HG02970 (cell line): ENCODE results near the gene NUDT1.
"Not testable (repeated sequence)": the region's sequence is repeated elsewhere in the genome, so short reads cannot be mapped to it uniquely, and the experiment has no call there.

Experiments
- ATAC-seq: cut with Tn5 transposase; IDR thresholded peaks from one replicate; pipeline ENCODE4 v1.9.1; 2021; ENCODE audit warnings: mild to moderate bottlenecking, moderate library complexity, moderate number of reproducible peaks; ENCODE audit not compliant: unreplicated experiment, low FRiP score

The NUDT1 gene

GRCh38 chr7:2261611-2262010 lies 19.6 kb downstream of the NUDT1 start:
- no peak for ATAC-seq

- ATAC-seq, result no peak
These were observed 21.1 kb downstream of the NUDT1 start for GRCh38 chr7:2263176-2263575.

GRCh38 chr7:2264158-2264557 lies 22.1 kb downstream of the NUDT1 start:
- no peak for ATAC-seq

DNA sequence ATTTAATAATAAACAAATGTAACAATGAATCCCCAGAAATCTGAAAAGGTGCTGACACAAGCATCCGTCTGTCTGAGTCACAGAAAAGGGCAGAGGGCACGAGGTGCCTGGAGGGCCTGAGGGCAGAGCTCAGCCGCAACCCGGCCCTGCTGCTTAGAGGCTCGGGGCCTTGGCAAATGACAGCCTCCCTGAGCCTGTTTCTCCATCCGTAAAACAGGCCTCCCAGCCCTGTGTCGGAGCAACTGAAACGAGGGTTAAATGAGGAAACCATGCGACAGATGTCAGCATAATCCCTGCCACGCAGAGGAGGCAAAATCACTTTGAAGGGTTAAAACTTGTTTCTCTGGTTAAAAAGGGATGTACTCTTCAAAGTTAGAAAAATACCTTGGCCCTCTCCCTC lies 24.9 kb downstream of the NUDT1 start:
- no peak for ATAC-seq

DNA sequence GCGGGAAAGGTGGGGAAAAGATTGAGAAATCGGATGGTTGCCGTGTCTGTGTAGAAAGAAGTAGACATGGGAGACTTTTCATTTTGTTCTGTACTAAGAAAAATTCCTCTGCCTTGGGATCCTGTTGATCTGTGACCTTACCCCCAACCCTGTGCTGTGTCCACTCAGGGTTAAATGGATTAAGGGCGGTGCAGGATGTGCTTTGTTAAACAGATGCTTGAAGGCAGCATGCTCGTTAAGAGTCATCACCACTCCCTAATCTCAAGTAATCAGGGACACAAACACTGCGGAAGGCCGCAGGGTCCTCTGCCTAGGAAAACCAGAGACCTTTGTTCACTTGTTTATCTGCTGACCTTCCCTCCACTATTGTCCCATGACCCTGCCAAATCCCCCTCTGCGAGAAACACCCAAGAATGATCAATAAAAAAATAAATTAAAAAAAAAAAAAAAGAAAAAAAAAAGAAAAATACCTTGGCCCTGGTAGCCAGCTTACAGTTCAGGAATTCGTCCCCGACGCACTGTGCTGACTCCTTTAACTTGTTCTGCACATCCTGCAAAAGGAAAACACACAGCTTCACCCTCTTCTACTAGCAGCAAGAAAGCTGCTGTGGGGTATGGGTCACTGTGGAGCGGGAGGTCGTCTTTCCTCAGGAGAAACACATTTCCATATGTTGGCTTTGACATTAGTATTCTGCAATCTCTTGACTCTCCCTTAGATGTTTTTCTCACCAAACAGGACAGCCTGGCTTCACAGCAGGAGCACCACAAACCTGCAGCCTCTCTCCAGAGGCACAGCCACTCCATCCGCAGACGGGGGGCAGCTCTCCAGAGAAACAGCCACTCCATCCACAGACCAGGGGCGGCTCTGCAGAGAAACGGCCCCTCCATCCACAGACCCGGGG lies 27.3 kb downstream of the NUDT1 start:
- not testable (repeated sequence) for ATAC-seq

- no peak for ATAC-seq
These were observed 28.0 kb downstream of the NUDT1 start for GRCh38 chr7:2269991-2270460.

- no peak for ATAC-seq
These were observed 28.5 kb downstream of the NUDT1 start for GRCh38 chr7:2270495-2270894.

- ATAC-seq, result no peak
These were observed 29.4 kb downstream of the NUDT1 start for GRCh38 chr7:2271273-2272026.

DNA sequence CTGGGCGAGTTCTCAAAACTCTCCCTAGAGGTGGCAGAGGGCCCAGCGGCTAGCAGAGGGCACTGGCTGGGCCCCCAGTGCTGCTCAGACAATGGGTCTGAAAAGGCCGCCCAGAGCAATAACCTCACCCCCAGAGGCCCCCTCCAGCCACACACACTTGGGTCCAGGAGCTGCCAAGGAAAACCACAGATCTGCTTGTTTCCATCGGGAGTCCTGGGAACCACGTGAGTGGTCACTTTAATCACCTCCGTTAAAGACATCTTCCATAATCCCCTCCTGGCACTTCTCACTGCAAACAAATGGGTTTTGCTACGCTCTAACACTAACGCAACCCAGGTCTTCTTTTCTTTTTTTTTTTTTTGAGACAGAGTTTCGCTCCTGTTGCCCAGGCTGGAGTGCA lies 30.0 kb downstream of the NUDT1 start:
- ATAC-seq, result no peak

DNA sequence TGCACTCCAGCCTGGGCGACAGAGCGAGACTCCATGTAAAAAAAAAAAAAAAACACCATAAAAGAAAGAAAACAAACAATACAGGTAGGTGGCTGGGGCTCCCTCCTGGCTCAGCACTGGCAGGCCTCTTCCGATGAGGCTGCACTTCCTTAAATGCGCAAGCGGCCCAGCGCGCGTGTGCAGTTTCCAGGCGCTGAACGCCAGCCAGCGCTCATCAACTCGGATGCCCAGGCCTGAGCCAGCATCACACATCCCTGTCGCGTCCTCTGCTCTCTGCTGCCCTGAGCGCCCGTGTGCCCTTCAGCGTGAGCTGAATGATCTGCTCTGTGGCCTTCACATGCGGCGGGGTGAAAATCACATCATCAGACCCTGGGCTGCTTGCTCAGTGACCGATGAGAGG lies 31.8 kb downstream of the NUDT1 start:
- ATAC-seq, result no peak

GRCh38 chr7:2274666-2275065 lies 32.6 kb downstream of the NUDT1 start:
- no peak for ATAC-seq

GRCh38 chr7:2275101-2275500 lies 33.1 kb downstream of the NUDT1 start:
- no peak for ATAC-seq

- no peak for ATAC-seq
These were observed 34.1 kb downstream of the NUDT1 start for GRCh38 chr7:2276107-2276506.

DNA sequence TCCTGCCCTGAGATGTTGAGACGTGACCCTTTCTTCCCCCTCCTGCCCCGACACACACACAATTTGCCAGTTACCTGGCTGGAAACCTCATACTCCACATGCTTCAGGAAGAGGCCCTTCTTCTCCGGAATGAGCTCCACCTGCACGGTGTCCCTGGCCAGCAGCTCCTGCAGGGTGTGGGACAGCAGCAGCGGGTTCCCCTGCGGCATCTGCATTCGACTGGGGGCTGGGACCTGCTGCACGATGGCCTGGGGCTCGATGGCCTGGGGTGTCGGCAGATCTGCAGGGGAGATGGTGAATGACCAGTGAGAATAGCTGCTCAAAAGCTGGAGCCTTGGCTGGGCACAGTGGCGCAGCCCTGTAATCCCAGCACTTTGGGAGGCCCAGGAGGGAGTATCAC lies 36.0 kb downstream of the NUDT1 start:
- ATAC-seq, result no peak

GRCh38 chr7:2279896-2280295 lies 37.9 kb downstream of the NUDT1 start:
- no peak for ATAC-seq

- ATAC-seq, result no peak
These were observed 38.4 kb downstream of the NUDT1 start for GRCh38 chr7:2280424-2280823.

- ATAC-seq, result no peak
These were observed 39.5 kb downstream of the NUDT1 start for GRCh38 chr7:2281541-2281940.

DNA sequence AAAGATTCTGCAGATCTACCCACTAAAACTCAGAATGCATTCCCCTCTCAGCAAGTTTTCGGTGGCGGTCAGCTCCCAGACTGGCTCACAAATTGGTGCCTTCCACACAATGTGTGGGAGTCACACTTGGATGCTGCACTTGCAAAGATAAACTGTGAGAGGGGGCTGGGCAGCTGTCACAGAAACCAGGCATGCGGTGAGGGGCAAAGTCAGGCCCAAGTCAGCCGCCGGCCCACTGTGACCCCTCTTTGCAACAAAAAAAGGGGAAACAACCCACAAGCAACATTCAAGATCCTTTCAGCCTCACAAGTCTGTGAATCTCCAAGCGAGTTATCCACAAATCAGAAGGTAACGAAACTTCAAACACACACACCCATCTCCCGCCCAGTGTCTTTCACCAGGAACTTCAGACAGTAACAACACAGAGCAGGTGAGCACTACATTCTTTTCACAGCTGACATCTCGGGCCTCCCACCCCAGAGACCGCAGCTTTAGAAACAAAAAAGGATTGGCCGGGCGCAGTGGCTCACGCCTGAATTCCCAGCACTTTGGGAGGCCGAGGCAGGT lies 40.2 kb downstream of the NUDT1 start:
- no peak for ATAC-seq

DNA sequence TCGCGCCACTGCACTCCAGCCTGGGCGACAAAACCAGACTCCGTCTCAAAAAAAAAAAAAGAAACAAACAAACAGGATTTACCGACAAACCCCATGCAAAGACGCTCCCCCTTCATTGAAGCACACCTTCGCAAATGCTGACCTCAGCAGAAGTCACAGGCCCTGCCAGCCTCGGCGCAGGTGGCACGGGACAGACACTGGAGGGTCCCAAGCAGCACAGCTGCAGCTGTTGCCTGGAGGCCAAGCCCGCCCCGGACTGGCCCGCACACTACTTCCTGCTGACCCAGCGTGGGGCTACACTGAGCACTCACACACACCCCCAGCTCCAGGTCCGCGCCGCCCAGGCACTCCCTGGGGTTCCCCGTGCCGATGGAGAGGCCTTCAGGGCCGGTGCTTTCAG lies 41.0 kb downstream of the NUDT1 start:
- ATAC-seq, result no peak

DNA sequence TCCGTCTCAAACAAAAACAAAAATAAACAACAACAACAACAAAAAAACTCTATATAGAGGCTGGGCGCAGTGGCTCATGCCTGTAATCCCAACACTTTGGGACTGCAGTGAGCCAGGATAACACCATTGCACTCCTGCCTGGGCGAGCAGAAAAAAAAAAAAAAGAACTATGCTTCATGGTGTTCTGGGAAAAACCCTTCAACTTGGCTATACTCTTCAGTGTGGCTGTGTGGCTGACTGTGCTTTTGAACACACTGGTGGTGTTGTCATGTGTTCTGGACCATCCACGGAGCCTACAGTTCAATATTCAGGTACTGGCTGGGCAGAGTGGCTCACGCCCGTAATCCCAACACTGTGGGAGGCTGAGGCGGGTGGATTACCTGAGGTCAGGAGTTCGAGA lies 45.7 kb downstream of the NUDT1 start:
- ATAC-seq, result no peak

DNA sequence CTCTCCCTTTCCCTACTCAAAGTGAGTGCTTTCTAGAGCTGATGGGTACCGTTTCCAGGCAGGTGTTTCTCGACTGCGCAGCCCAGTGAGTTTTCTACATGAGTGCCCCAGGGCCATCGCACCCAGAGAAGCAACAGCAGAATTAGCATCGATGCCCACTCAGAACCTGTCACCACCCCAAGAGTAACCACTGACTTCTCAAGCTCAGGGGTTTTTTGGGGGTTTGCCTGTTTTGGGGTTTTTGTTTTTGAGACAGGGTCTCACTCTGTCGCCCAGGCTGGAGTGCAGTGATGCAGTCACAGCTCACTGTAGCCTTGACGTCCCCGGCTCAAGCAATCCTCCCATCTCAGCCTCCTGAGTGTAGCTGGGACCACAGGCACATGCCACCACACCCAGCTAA lies 46.5 kb downstream of the NUDT1 start:
- no peak for ATAC-seq
